Natural killer cell (primary cell): ENCODE measurements around the gene EXOC6B. TPM values are rescaled to one million over a fixed set of nuclear protein-coding genes. Genes with fewer than 3 reads are reported as not detected.

Experiments used
- ATAC-seq, 3 donors: fragments of 150-1000 bp in 2 of 3; fragments of 200-7000 bp in 1 of 3; cut with Tn5 transposase; 1 replicate in 1 of 3; 2 replicates in 2 of 3; pipeline ENCODE4 v1.10.0; 2021; ENCODE audit warnings: mild to moderate bottlenecking in 2 of 3, moderate library complexity in 2 of 3
- DNase-seq, 2 donors: peaks; one replicate each; pipeline versions ENCODE4 v3.0.0 to v3.0.0-alpha.2; 2013 to 2021; ENCODE audit warnings: mixed read lengths in 1 of 2
- H3K27ac ChIP-seq: one replicate; pipeline ENCODE4 v1.5.1; 2013; ENCODE audit warnings: mild to moderate bottlenecking, low read length
- H3K27me3 ChIP-seq: one replicate; pipeline ENCODE4 v1.6.1; 2013; ENCODE audit warnings: low read length; ENCODE audit not compliant: control insufficient read depth, insufficient read depth
- H3K36me3 ChIP-seq: one replicate; pipeline ENCODE4 v1.6.1; 2013; ENCODE audit warnings: low read length; ENCODE audit not compliant: control insufficient read depth, insufficient read depth
- H3K4me1 ChIP-seq: one replicate; pipeline ENCODE4 v1.6.1; 2013; ENCODE audit warnings: low read length; ENCODE audit not compliant: control insufficient read depth, insufficient read depth
- H3K4me3 ChIP-seq: one replicate; pipeline ENCODE4 v1.5.1; 2013; ENCODE audit warnings: low read length
- H3K9me3 ChIP-seq: one replicate; pipeline ENCODE4 v1.6.1; 2013; ENCODE audit warnings: low read length; ENCODE audit not compliant: control insufficient read depth, insufficient read depth
- H3K27ac Mint-ChIP-seq, 2 donors: one replicate each; pipeline ENCODE4 v1.8.0; 2022; ENCODE audit warnings: mild to moderate bottlenecking in 2 of 2, mixed read lengths in 2 of 2, moderate library complexity in 1 of 2
- H3K27me3 Mint-ChIP-seq, 2 donors: one replicate each; pipeline ENCODE4 v1.8.0; 2022; ENCODE audit warnings: low read depth in 2 of 2, mixed read lengths in 2 of 2
- H3K36me3 Mint-ChIP-seq: one replicate; pipeline ENCODE4 v1.8.0; 2022; ENCODE audit warnings: mixed read lengths
- H3K4me1 Mint-ChIP-seq, 2 donors: one replicate each; pipeline ENCODE4 v1.8.0; 2022; ENCODE audit warnings: mixed read lengths in 2 of 2
- H3K4me3 Mint-ChIP-seq: one replicate; pipeline ENCODE4 v1.8.0; 2022; ENCODE audit warnings: mild to moderate bottlenecking, moderate library complexity, mixed read lengths
- H3K9me3 Mint-ChIP-seq, 2 donors: one replicate each; pipeline ENCODE4 v1.8.0; 2022; ENCODE audit warnings: mixed read lengths in 2 of 2
- CTCF ChIP-seq: fragments of 200-600 bp; IDR thresholded peaks from one replicate; pipeline ENCODE4 v1.8.0; 2022; ENCODE audit warnings: antibody characterized with exemption
- WGBS: methylation state at CpG from one replicate; pipeline ENCODE4 v1.1.7; 2013; ENCODE audit warnings: missing lambda C conversion rate; ENCODE audit not compliant: insufficient coverage; 5-methylcytosine and 5-hydroxymethylcytosine counted together
- intact Hi-C: fragments of 100-400 bp; cut with micrococcal nuclease; formaldehyde crosslinking; loops from one replicate; pipeline ENCODE4 v1.14.2; 2022
- total RNA-seq, 4 donors: library from RNA; stranded (reverse); fragments of 120-200 nt in 1 of 4; gene quantifications; one replicate each; pipeline versions ENCODE4 v1.2.3 to v1.2.4, GENCODE V29; 2013 to 2022

EXOC6B gene
- total RNA-seq, 3 donors from 2014 or later (not counting 1 experiment from before 2014, with no cell fraction given) = 16.6 to 17.2 (median 17.1) TPM

- Histone ChIP-seq H3K36me3 (peaks cover 2% of the 10 kb centered on the region), H3K27ac (no peak overlapping the region), H3K9me3 (no peaks in the 10 kb centered on the region), H3K27me3 (no peaks in the 10 kb centered on the region), H3K4me1 (no peaks in the 10 kb centered on the region), H3K4me3 (no peak overlapping the region)
- no peaks in the 10 kb centered on the region for H3K4me1 Mint-ChIP-seq
- H3K4me3 Mint-ChIP-seq = no peak overlapping the region
- ATAC-seq = no peak
- no peaks in the 10 kb centered on the region for H3K36me3 Mint-ChIP-seq
- no peaks in the 10 kb centered on the region for H3K9me3 Mint-ChIP-seq
- H3K27me3 Mint-ChIP-seq = no peaks in the 10 kb centered on the region
- H3K27ac Mint-ChIP-seq = no peak overlapping the region
- TF ChIP-seq CTCF = no peak
- DNase-seq = no peak
- intact Hi-C loops = no loop called here
Observed at GRCh38 chr2:72183016-72183415, 642.8 kb downstream of the EXOC6B start.

- ATAC-seq = no peak
- Histone ChIP-seq H3K4me1 (no peaks in the 10 kb centered on the region), H3K4me3 (no peak overlapping the region), H3K36me3 (peaks cover 2% of the 10 kb centered on the region), H3K27me3 (no peaks in the 10 kb centered on the region), H3K27ac (no peak overlapping the region), H3K9me3 (no peaks in the 10 kb centered on the region)
- 90% methylated on average over 4 of the region's 4 CpGs for WGBS
- Mint-ChIP-seq H3K4me1 (no peaks in the 10 kb centered on the region), H3K4me3 (no peak overlapping the region), H3K27me3 (no peaks in the 10 kb centered on the region), H3K36me3 (no peaks in the 10 kb centered on the region), H3K27ac (no peak overlapping the region), H3K9me3 (no peaks in the 10 kb centered on the region)
- intact Hi-C loops = no loop called here
- DNase-seq = no peak
- TF ChIP-seq CTCF = no peak
Observed at GRCh38 chr2:72182547-72182946, 643.3 kb downstream of the EXOC6B start.

- no peak overlapping the region for H3K4me3 ChIP-seq
- H3K4me1 ChIP-seq = no peaks in the 10 kb centered on the region
- no peaks in the 10 kb centered on the region for H3K36me3 Mint-ChIP-seq
- no peaks in the 10 kb centered on the region for H3K4me1 Mint-ChIP-seq
- 81% methylated on average over 2 of the region's 2 CpGs for WGBS
- no peak overlapping the region for H3K4me3 Mint-ChIP-seq
- no peaks in the 10 kb centered on the region for H3K9me3 ChIP-seq
- intact Hi-C loops = no loop called here
- H3K27me3 ChIP-seq = no peaks in the 10 kb centered on the region
- H3K9me3 Mint-ChIP-seq = no peaks in the 10 kb centered on the region
- no peaks in the 10 kb centered on the region for H3K27me3 Mint-ChIP-seq
- H3K27ac ChIP-seq = no peak overlapping the region
- no peak for ATAC-seq
- no peak for TF ChIP-seq CTCF
- DNase-seq = no peak
- peaks cover 2% of the 10 kb centered on the region for H3K36me3 ChIP-seq
- no peak overlapping the region for H3K27ac Mint-ChIP-seq
Observed at GRCh38 chr2:72181616-72182015, 644.2 kb downstream of the EXOC6B start.

GRCh38 chr2:72180351-72180750 lies 645.5 kb downstream of the EXOC6B start:
- Mint-ChIP-seq H3K36me3 (no peaks in the 10 kb centered on the region), H3K27ac (no peak overlapping the region), H3K4me3 (no peak overlapping the region), H3K4me1 (no peaks in the 10 kb centered on the region), H3K27me3 (no peaks in the 10 kb centered on the region), H3K9me3 (no peaks in the 10 kb centered on the region)
- TF ChIP-seq CTCF = no peak
- peaks cover 2% of the 10 kb centered on the region for H3K36me3 ChIP-seq
- H3K4me3 ChIP-seq = no peak overlapping the region
- intact Hi-C loops = no loop called here
- no peaks in the 10 kb centered on the region for H3K4me1 ChIP-seq
- no CpG with 5 or more reads among the region's 1 CpG for WGBS
- H3K9me3 ChIP-seq = no peaks in the 10 kb centered on the region
- ATAC-seq (no peak), DNase-seq (no peak)
- no peak overlapping the region for H3K27ac ChIP-seq
- H3K27me3 ChIP-seq = no peaks in the 10 kb centered on the region
